ENCODE measurements around the gene POU4F2.
"Not testable (repeated sequence)": the region's sequence is repeated elsewhere in the genome, so short reads cannot be mapped to it uniquely, and the experiment has no call there.

POU4F2 gene

GRCh38 chr4:146661367-146661766, 22.7 kb downstream of the POU4F2 start:
- no peak for DNase-seq

- DNase-seq = not testable (repeated sequence)
Observed at GRCh38 chr4:146663968-146664311, 25.2 kb downstream of the POU4F2 start.

- DNase-seq = no peak
Observed at GRCh38 chr4:146674829-146675570, 36.3 kb downstream of the POU4F2 start.

Data from SW 1271 (cell line).